T-cell (primary cell): ENCODE results near the gene GPR78. TPM values are rescaled to one million over a fixed set of nuclear protein-coding genes. Genes with fewer than 3 reads are reported as not detected.

Experiments used
- ATAC-seq, 4 experiments: fragments of 200-7000 bp in 3 of 4; fragments of 150-1000 bp in 1 of 4; cut with Tn5 transposase; replicated peaks in 1 of 4; 1 replicate in 3 of 4; 2 replicates in 1 of 4; pipeline ENCODE4 v1.10.0; 2021; ENCODE audit warnings: moderate library complexity in 3 of 4, mild to moderate bottlenecking in 2 of 4, moderate number of reproducible peaks in 1 of 4
- CTCF ChIA-PET, 2 donors: fragments of 300-600 bp; sonication (Branson Sonifier 250); formaldehyde crosslinking; loops; one replicate each; lab custom pipeline; 2022; ENCODE audit warnings: antibody characterized with exemption in 2 of 2; lab: Charles Lee
- POLR2A ChIA-PET, 2 donors: fragments of 300-600 bp; sonication (Branson Sonifier 250); formaldehyde crosslinking; loops; one replicate each; lab custom pipeline; 2022; ENCODE audit warnings: antibody characterized with exemption in 2 of 2; lab: Charles Lee
- DNase-seq, 35 experiments: peaks; one replicate each; pipeline versions ENCODE4 v3.0.0 to v3.0.0-alpha.2; 2013 to 2023
- H3K27ac ChIP-seq: one replicate; pipeline ENCODE4 v1.5.1; 2013; ENCODE audit warnings: low read length
- H3K27me3 ChIP-seq, 2 experiments: replicated peaks in 1 of 2; 1 replicate in 1 of 2; 2 replicates in 1 of 2; pipeline versions ENCODE4 v1.6.1 to v1.7.0; 2013; ENCODE audit warnings: low read length in 1 of 2, mixed read lengths in 1 of 2; ENCODE audit not compliant: control insufficient read depth in 2 of 2, insufficient read depth in 2 of 2; ENCODE audit errors: extremely low read depth in 1 of 2
- H3K36me3 ChIP-seq, 2 donors: 1 replicate in 1 of 2; 2 replicates in 1 of 2; pipeline versions ENCODE4 v1.6.1 to v1.7.0; 2013; ENCODE audit warnings: low read length in 1 of 2; ENCODE audit not compliant: control insufficient read depth in 2 of 2, insufficient read depth in 1 of 2; ENCODE audit errors: extremely low read depth in 1 of 2
- H3K4me1 ChIP-seq, 2 experiments: 1 replicate in 1 of 2; 2 replicates in 1 of 2; pipeline versions ENCODE4 v1.6.1 to v1.7.0; 2013; ENCODE audit warnings: low read length in 2 of 2, mixed read lengths in 1 of 2; ENCODE audit not compliant: insufficient read depth in 2 of 2, control insufficient read depth in 1 of 2; ENCODE audit errors: extremely low read depth in 1 of 2
- H3K4me3 ChIP-seq, 2 donors: 1 replicate in 1 of 2; 2 replicates in 1 of 2; pipeline versions ENCODE4 v1.5.1 to v1.7.0; 2013; ENCODE audit warnings: mild to moderate bottlenecking in 2 of 2, low read length in 1 of 2, moderate library complexity in 1 of 2; ENCODE audit not compliant: control insufficient read depth in 1 of 2; ENCODE audit errors: extremely low read depth in 1 of 2
- H3K9me3 ChIP-seq: 2 replicates; pipeline ENCODE4 v1.7.0; 2013
- H3K27ac Mint-ChIP-seq, 2 donors: one replicate each; pipeline ENCODE4 v1.8.0; 2020 to 2021; ENCODE audit warnings: mild to moderate bottlenecking in 2 of 2, mixed read lengths in 2 of 2
- H3K27me3 Mint-ChIP-seq, 2 donors: one replicate each; pipeline ENCODE4 v1.8.0; 2021 to 2022; ENCODE audit warnings: mixed read lengths in 2 of 2
- H3K36me3 Mint-ChIP-seq: one replicate; pipeline ENCODE4 v1.8.0; 2021; ENCODE audit warnings: mixed read lengths
- H3K4me1 Mint-ChIP-seq, 3 donors: one replicate each; pipeline ENCODE4 v1.8.0; 2020 to 2022; ENCODE audit warnings: mixed read lengths in 3 of 3, mild to moderate bottlenecking in 1 of 3
- H3K4me3 Mint-ChIP-seq, 3 donors: one replicate each; pipeline ENCODE4 v1.8.0; 2020 to 2022; ENCODE audit warnings: mild to moderate bottlenecking in 3 of 3, mixed read lengths in 3 of 3, moderate library complexity in 3 of 3
- H3K9me3 Mint-ChIP-seq, 3 donors: one replicate each; pipeline ENCODE4 v1.8.0; 2020 to 2022; ENCODE audit warnings: mixed read lengths in 3 of 3
- WGBS: methylation state at CpG from one replicate; pipeline ENCODE4 v1.1.5; 2013; ENCODE audit warnings: missing lambda C conversion rate; ENCODE audit not compliant: insufficient coverage; 5-methylcytosine and 5-hydroxymethylcytosine counted together
- total RNA-seq, 35 experiments: library from RNA in 6 of 35; stranded (reverse) in 6 of 35; fragments of 120-200 nt in 1 of 35; gene quantifications; one replicate each; pipeline versions ENCODE4 v1.2.1 to v1.2.4 and lab custom pipeline; 2013 to 2026

Gene GPR78
- total RNA-seq, 5 donors from 2014 or later (not counting 1 experiment from before 2014, with no cell fraction given): not detected

DNA sequence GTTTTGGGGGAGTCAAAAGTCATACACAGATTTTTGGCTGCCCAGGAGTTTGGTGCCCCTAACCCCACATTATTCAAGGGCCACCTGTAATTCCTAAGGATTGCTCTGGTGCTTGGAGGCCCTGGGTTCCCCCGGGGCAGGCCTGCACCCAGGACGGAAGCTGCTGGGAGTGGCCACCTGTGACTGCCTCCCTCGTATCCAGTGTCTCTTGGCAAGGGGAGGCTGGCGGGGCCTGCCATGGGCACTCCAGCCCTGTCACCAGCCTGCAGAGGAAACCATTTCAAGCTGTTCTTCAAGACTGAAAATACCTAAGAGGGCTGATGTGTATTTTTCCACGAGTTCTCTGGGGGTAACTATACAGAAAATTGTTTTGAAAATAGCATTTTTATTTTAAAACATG is 24.5 kb upstream of the GPR78 start:
- POLR2A ChIA-PET: no interaction called here
- Mint-ChIP-seq H3K9me3 (no peaks in the 10 kb centered on the region), H3K4me1 (no peaks in the 10 kb centered on the region), H3K27me3 (peaks cover 0 to 7% of the 10 kb centered on the region in 2 donors), H3K4me3 (no peak overlapping the region), H3K36me3 (no peaks in the 10 kb centered on the region), H3K27ac (no peak overlapping the region)
- CTCF ChIA-PET: no interaction called here
- H3K27ac ChIP-seq: no peak overlapping the region
- DNase-seq: no peak
- peaks cover 0 to 28% of the 10 kb centered on the region in 2 experiments for H3K27me3 ChIP-seq
- no peak overlapping the region for H3K4me3 ChIP-seq
- ATAC-seq: no peak
- no peaks in the 10 kb centered on the region for H3K4me1 ChIP-seq
- 65% methylated on average over 3 of the region's 5 CpGs for WGBS
- no peaks in the 10 kb centered on the region for H3K9me3 ChIP-seq
- no peaks in the 10 kb centered on the region for H3K36me3 ChIP-seq

DNA sequence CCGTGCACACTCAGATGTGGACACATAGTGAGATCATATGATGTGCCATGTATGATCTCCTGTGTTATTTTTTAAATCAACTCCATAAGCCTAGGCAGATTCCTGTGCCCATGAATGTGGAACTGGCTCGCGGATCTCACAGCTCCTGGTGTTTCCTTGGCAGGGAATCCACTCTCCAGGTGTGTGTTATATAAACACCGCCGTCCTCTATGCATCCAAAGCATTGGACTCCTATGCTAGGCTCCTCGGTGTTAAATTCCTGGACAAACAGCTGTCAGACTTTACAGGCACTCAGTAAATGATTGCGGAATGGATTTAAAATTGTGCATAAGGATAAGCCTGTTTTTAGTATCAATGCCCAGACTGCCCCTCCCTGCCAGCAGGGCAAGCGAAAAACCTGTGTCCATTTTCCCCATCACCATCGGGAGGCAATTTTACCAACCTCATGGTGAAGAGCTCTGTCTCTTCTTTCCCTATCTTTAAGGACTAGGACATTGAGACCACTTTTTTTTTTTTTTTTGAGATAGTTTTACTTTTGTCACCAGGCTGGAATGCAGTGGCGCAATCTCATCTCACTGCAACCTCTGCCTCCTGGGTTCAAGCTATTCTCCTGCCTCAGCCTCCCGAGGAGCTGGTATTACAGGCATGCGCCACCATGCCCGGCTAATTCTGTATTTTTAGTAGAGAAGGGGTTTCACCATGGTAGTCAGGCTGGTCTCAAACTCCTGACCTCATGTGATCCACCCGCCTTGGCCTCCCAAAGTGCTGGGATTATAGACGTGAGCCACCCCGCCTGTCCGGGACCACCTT is 23.6 kb upstream of the GPR78 start:
- no peak for ATAC-seq
- H3K27me3 Mint-ChIP-seq: peaks cover 0 to 7% of the 10 kb centered on the region in 2 donors
- ChIA-PET POLR2A (no interaction called here), CTCF (no interaction called here)
- WGBS: 86% methylated on average over 7 of the region's 17 CpGs
- Histone ChIP-seq H3K36me3 (no peaks in the 10 kb centered on the region), H3K27ac (no peak overlapping the region), H3K4me1 (no peaks in the 10 kb centered on the region), H3K9me3 (no peaks in the 10 kb centered on the region), H3K4me3 (no peak overlapping the region), H3K27me3 (peaks cover 0 to 32% of the 10 kb centered on the region in 2 experiments)
- no peaks in the 10 kb centered on the region for H3K36me3 Mint-ChIP-seq
- no peaks in the 10 kb centered on the region for H3K4me1 Mint-ChIP-seq
- DNase-seq: no peak
- H3K27ac Mint-ChIP-seq: no peak overlapping the region
- no peaks in the 10 kb centered on the region for H3K9me3 Mint-ChIP-seq
- H3K4me3 Mint-ChIP-seq: no peak overlapping the region

DNA sequence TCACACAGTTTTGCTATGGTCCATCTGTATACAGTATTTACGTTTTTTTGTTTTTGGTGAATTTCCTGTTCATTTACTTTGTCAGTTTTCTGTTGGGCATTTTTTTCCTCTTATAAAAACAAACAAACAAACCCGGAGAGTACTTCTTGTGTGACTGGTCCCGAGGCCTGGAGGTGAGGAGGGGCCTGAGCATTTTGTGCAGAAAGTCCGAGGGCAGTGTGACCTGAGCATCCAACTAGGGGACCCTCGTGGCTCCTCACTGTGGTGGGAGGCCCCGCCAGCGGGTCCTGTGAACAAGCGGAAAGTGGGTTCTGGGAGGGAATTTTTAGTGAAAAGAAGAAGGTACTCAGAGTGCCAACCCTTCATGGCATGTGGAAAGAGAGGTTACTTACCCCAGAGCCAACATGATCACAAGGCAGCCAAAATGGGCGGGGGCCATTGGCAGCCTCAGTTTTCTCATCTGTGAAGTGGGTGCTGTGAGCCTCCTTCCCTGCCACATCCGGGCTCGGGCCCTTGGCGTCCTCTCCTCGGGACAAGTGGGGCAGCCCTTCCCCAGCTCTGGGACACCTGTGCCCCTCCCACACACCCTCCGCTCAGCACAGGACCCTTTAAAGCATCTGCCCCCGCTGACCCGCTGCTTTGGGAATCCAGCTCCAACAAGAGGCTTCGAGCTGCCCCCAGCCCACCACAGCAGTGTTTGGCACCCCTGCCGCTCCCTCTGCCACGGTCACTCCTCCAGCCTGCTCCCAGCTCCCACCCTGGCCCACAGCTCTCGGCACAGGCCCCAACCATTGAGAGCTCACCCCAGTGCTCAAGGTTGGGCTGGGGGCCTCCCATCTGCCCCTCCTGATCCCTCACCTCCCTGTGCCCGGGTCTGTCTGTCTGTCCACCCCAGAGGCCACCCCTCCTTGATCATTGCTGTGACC is 22.8 kb upstream of the GPR78 start:
- Mint-ChIP-seq H3K27ac (no peak overlapping the region), H3K4me1 (no peaks in the 10 kb centered on the region), H3K4me3 (no peak overlapping the region), H3K9me3 (no peaks in the 10 kb centered on the region), H3K36me3 (no peaks in the 10 kb centered on the region), H3K27me3 (peaks cover 0 to 5% of the 10 kb centered on the region in 2 donors)
- Histone ChIP-seq H3K36me3 (no peaks in the 10 kb centered on the region), H3K4me3 (no peak overlapping the region), H3K4me1 (no peaks in the 10 kb centered on the region), H3K27ac (no peak overlapping the region), H3K27me3 (peaks cover 0 to 32% of the 10 kb centered on the region in 2 experiments), H3K9me3 (no peaks in the 10 kb centered on the region)
- ATAC-seq (no peak), DNase-seq (no peak)
- 82% methylated on average over 15 of the region's 21 CpGs for WGBS
- ChIA-PET CTCF (no interaction called here), POLR2A (no interaction called here)

DNA sequence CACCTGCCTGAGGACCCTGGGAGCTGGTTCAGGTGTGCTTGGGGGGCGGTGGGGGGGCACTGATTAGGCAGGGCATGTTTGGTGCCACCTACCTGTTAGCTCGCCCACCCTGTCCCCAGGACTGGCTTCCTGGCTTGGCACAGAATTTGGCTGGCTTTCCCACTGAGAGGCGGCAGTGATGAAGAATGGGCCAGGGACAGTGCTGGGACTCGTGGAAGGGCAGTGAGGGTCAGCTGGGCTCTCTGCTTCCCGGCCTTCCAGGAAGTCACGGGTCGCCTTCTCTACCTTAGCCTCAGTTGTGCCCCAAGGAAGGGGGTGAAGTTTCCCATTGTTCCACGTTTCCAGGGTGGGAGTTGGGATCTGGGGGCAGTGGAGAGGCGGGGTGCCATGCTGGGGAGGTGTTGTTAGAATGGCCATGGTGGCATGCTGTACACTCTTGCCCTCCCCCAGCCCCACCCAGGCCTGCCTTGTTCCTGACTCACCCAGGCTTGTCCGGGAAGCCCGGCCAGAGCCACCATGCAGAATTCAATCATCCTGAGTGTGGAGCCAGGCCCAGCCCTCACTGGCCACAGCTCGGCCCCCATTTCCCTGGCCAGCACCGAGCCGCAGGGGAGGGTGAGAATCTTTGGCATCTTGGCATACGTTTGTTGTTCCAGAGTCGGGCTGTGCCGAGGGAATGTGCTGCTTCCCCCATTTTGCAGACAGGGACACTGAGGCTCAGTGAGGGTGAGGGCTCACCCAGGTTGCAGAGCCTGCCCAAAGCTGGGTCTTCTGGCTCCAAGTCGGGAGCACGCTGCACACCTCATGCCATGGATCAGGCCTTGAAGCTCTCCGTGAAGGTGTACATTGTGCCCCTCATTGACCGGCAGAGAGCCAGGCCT is 21.9 kb upstream of the GPR78 start:
- no peak for DNase-seq
- WGBS: 88% methylated on average over 18 of the region's 21 CpGs
- H3K27me3 ChIP-seq: peaks cover 0 to 32% of the 10 kb centered on the region in 2 experiments
- no peak for ATAC-seq
- CTCF ChIA-PET: no interaction called here
- no peaks in the 10 kb centered on the region for H3K36me3 ChIP-seq
- H3K4me1 ChIP-seq: no peaks in the 10 kb centered on the region
- H3K27me3 Mint-ChIP-seq: peaks cover 0 to 3% of the 10 kb centered on the region in 2 donors
- no peak overlapping the region for H3K4me3 Mint-ChIP-seq
- POLR2A ChIA-PET: no interaction called here
- no peaks in the 10 kb centered on the region for H3K9me3 ChIP-seq
- H3K27ac Mint-ChIP-seq: no peak overlapping the region
- no peaks in the 10 kb centered on the region for H3K9me3 Mint-ChIP-seq
- H3K4me3 ChIP-seq: no peak overlapping the region
- H3K27ac ChIP-seq: no peak overlapping the region
- H3K4me1 Mint-ChIP-seq: no peaks in the 10 kb centered on the region
- no peaks in the 10 kb centered on the region for H3K36me3 Mint-ChIP-seq

DNA sequence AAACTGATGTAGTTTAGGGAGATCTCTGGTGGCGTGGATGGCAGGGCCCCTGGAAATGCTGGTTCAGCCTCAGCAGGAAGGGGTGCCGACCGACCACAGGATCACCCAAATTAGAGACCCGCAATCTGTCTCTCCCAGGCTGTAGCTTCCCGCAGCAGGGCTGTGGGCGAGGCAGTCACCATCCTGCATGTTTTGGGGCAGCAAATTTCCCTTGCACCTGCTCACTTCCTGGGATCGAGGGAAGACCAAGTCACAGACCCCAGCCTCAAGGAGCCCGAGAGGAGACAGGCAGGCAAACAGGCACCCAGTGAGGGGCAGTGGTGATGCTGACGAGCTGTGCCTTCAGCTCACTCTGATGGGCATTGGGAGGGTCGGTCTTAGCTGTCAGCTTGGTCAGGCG is 21.2 kb upstream of the GPR78 start:
- no peak for ATAC-seq
- 82% methylated on average over 11 of the region's 11 CpGs for WGBS

More for the DNA sequence above, 21.2 kb upstream of the GPR78 start:
- ChIA-PET POLR2A (no interaction called here), CTCF (no interaction called here)
- Mint-ChIP-seq H3K4me3 (no peak overlapping the region), H3K9me3 (no peaks in the 10 kb centered on the region), H3K4me1 (no peaks in the 10 kb centered on the region), H3K27ac (no peak overlapping the region), H3K27me3 (peaks cover 0 to 3% of the 10 kb centered on the region in 2 donors), H3K36me3 (no peaks in the 10 kb centered on the region)
- Histone ChIP-seq H3K4me1 (no peaks in the 10 kb centered on the region), H3K36me3 (no peaks in the 10 kb centered on the region), H3K27me3 (peaks cover 0 to 32% of the 10 kb centered on the region in 2 experiments), H3K4me3 (no peak overlapping the region), H3K27ac (no peak overlapping the region), H3K9me3 (no peaks in the 10 kb centered on the region)
- no peak for DNase-seq
